HG03521 (cell line): Measurements from ENCODE around the gene DBET.
"Not testable (repeated sequence)": the region's sequence is repeated elsewhere in the genome, so short reads cannot be mapped to it uniquely, and the experiment has no call there.

Experiments used
- ATAC-seq: cut with Tn5 transposase; IDR thresholded peaks from one replicate; pipeline ENCODE4 v1.9.1; 2021; ENCODE audit warnings: mild to moderate bottlenecking, moderate library complexity; ENCODE audit not compliant: unreplicated experiment

The DBET gene

DNA sequence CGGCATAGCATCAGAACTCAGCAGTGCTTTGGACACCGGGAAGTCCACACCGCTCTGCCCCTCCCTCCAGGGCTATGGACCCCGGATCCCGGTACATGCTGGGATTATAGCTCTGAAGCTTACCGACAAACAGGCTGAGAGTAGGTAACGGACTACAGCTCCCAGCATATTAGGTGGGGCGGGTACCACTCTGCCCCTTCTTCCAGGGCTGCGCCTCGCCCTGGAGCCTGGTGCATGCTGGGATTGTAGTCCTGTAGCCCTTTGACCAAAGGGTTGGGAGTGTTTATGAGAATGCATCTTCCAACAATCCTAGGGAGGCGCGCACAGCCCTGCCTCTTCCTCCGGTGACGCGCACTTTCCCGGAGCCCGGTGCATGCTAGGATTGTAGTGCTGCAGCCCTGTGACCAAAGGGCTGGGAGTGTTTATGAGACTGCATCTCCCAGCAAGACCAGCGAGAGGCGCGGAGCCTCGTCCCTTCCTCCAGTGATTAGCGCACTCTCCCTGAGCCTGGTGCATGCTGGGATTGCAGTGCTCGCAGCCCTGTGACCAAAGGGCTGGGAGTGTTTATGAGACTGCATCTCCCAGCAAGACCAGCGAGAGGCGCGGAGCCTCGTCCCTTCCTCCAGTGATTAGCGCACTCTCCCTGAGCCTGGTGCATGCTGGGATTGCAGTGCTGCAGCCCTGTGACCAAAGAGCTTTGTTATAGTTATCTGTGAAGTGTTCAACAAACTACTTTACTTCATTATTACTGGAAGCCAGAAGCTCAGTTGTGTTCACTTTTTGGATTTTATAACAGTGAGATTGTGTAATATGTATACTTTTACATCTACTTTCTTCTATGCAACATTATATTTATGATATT, 14.7 kb upstream of the DBET start:
- not testable (repeated sequence) for ATAC-seq

DNA sequence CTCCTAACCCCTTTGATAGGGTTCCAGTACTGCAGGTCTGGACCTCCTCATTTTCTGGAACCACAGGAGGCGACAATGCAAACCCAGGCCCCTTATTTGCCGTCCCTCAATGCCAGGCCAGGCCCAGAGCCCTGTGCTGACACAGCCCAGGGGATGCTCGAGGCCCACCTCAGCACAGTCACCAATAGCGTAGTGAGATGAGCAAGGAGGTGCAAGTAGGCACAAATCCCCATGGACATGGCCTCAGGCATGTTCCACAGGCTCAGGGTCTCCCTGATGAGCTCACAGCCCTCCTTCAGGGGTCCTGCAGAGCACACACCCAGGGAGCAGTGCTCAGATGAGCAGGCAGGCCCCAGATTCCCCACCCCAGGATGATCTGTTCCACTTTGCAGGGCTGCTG, 5.3 kb upstream of the DBET start:
- ATAC-seq: not testable (repeated sequence)

DNA sequence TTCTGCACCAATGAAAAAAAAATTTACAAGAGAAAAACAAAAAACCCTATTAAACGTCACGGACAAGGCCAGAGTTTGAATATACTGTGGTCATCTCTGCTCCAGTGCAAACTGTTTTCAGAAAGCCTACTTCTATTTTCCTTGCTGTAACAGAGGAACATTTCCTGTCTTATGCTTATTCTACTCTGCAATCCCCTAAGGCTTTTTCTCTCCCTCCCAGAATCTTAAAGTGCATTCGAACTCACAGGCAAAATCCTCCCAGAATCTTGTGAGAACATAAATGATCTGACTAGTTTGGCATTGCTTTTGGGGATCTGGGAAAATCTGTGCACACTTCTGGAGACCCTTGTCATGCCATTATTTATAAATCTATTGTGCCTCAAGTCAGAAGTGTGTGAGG, 503 bp downstream of the DBET start:
- ATAC-seq: not testable (repeated sequence)

DNA sequence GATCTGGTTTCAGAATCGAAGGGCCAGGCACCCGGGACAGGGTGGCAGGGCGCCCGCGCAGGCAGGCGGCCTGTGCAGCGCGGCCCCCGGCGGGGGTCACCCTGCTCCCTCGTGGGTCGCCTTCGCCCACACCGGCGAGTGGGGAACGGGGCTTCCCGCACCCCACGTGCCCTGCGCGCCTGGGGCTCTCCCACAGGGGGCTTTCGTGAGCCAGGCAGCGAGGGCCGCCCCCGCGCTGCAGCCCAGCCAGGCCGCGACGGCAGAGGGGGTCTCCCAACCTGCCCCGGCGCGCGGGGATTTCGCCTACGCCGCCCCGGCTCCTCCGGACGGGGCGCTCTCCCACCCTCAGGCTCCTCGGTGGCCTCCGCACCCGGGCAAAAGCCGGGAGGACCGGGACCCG, 4.0 kb downstream of the DBET start:
- not testable (repeated sequence) for ATAC-seq

DNA sequence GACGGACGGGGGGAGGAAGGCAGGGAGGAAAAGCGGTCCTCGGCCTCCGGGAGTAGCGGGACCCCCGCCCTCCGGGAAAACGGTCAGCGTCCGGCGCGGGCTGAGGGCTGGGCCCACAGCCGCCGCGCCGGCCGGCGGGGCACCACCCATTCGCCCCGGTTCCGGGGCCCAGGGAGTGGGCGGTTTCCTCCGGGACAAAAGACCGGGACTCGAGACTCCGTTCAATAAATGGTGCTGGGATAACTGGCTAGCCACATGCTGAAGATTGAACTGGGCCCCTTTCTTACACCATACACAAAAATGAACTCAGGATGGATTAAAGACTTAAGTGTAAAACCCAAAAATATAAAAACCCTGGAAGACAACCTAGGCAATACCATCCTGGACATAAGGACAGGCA, 28.8 kb downstream of the DBET start:
- not testable (repeated sequence) for ATAC-seq

DNA sequence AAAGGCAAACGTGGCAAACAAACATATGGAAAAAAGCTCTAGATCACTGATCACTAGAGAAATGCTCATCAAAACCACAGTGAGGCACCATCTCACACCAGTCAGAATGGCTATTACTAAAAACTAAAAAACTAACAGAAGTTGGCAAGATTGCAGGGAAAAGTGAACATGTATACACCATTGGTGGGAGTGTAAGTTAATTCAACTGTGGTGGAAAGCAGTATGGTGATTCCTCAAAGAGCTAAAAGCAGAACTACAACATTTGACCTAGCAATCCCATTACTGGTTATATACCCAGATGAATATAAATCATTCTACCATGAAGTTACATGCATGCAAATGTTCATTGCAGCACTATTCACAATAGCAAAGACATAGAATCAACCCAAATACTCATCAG, 29.7 kb downstream of the DBET start:
- not testable (repeated sequence) for ATAC-seq

DNA sequence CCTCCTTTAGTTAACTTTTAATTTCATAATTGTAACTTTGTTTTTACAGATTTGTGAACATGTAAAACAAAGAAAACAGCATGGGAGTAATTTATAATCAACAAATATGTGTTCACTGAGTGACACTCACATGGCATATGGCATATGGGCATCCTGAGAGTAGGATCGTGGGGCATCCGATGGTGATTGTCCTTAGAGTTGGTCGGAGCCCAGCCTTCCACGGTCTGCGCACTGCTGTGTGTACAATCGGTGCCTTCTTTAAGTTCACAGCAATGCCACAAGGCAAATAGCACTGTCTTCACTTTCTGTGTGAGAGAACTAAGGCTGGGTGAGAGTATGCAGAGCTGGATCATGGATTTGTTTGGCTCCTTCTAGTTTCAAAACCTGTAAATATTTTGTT, 31.0 kb downstream of the DBET start:
- ATAC-seq: not testable (repeated sequence)

DNA sequence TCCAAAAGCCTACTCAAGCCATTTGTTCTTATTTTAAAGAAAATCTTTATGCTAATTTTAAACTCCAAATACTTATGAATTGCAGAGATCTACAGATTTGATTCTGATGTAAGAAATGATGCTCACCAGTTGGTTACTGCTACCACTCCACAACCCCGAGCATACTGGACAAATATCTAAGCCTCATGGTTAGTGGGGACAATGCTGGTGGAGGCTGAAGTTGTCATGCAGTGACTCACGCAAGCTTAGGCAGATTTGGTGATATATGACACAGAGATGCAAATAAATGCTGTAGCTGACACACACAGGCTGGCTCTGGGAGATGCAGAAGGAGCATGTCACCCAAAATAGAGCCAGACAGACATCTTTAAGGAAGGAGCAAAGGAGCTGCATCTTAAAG, 35.3 kb downstream of the DBET start:
- not testable (repeated sequence) for ATAC-seq

DNA sequence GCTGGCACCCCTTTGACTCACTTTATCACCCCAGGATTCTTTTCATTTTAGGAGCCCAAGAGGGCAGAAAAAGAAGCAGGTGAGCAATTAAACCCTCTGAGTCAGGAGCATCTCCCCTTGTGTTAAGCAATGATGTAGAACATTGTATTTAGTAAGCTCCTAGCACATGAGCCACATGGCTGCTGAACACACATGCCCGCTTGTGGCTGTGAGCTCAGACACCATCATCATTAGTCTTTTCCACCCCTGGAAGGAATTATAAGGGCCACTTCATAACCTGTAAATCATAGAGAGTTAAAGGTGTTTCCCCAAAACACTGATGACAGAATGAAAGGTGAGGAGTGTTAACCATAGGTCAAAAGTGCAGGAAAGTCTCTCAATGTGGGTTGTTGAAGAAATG, 37.2 kb downstream of the DBET start:
- not testable (repeated sequence) for ATAC-seq

DNA sequence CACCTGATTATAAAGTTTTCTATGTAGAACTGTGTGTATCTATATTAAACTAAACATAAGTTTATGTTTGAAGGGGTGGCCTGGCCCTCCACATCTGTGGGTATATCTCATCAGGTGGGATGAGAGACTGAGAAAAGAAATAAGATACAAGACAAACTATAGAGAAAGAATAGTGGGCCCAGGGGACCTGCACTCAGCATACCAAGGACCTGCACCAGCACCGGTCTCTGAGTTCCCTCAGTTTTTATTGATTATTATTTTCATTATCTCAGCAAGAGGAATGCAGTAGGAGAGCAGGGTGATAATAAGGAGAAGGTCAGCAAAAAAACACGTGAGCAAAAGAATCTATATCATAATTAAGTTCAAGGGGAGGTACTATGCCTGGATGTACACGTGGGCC, 41.9 kb downstream of the DBET start:
- not testable (repeated sequence) for ATAC-seq

DNA sequence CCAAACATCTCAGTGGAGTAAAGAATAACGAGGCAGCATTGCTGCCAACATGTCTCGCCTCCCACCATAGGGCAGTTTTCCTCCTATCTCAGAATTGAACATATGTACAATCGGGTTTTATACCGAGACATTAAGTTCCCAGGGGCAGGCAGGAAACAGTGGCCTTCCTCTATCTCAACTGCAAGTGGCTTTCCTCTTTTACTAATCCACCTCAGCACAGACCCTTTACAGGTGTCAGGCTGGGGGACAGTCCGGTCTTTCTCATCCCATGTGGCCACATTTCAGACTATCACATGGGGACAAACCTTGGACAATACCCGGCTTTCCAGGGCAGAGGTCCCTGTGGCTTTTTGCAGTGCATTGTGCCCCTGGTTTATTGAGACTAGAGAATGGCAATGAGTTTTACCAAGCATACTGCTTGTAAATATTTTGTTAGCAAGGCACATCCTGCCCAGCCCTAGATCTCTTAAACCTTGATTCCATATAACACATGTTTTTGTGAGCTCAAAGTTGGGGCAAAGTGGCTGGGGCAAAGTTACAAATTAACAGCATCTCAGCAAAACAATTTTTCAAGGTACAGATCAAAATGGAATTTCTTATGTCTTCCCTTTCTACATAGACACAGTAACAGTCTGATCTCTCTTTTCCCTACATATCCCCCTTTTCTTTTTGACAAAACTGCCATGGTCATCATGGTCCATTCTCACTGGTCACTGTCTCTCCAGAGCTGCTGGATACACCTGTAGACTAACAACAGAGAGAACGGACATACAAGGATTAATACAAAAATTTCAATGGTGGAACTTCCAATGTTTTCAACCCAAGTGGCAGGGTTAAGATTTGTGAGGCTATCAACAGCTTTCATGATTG, 42.5 kb downstream of the DBET start:
- not testable (repeated sequence) for ATAC-seq

DNA sequence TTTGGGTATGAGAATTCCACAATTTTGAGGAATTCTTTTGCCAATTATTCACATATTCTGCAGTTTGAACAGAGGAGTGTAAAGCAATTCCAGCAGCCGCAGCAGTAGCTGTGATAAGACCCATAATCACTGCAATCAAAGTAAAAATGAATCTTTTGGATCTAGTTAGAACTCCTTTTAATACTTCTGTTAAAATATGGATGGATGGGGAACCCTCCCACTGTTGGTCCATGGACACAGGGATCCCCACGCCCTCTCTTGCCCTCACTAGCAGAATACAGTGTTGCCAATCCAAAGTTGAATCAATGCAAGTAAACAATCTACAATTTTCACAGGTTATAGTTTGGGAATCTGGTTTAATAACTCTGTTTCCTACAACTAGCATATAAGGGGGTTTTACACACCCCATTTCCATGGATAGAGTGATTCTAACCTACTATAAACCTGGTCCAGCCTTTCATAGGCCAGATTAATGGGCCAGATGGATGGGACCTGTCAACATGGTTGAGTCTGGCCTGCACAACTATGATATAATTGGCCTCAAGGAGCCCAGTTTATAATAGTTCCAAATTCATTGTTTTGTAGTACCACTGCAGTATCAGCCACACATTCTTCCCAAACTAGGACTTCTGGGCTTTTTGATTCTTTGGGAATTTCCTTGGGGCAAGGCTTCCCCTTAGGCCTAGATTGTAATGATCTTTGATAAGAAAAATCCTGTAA, 43.6 kb downstream of the DBET start:
- not testable (repeated sequence) for ATAC-seq

DNA sequence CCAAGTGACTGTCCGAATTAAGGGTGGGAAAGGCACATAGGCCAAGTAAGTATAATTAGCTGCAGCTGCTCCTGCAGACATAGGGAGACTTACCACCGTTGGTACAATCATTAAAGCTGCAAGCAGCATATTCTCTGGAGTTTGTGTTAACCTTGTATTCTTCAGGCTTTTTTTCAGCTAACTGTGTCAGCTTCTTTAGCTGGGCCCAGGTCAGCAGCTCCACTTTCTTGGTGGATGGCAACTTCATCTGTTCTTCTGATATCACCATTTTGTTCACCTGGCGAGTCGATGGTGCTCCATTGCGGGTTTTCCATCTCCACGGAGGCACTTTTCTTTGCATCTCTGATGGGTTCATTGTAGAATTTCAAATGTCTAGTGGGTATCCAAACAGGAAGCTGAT, 44.5 kb downstream of the DBET start:
- not testable (repeated sequence) for ATAC-seq

DNA sequence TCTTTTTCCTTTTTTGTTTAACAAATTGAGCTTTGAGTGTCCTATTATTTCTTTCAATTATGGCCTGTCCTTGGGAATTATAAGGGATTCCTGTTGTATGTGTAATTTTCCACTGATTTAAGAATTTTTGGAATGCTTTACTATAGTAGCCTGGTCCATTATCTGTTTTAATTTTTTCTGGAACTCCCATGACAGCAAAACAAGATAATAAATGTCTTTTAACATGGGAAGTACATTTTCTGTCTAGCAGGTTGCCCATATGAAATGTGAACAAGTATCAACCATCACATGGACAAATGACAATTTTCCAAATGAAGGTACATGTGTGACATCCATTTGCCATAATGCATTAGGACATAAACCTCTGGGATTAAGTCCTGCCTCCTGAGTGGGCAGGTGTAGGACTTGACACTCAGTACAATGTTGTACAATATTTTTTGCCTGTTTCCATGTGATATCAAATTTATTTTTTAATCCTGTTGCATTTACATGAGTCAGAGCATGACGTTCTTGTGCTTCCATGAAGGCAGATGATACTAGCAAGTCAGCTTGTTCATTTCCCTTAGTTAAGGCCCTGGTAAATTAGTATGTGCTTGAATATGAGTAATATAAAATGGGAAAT, 45.2 kb downstream of the DBET start:
- ATAC-seq: not testable (repeated sequence)

DNA sequence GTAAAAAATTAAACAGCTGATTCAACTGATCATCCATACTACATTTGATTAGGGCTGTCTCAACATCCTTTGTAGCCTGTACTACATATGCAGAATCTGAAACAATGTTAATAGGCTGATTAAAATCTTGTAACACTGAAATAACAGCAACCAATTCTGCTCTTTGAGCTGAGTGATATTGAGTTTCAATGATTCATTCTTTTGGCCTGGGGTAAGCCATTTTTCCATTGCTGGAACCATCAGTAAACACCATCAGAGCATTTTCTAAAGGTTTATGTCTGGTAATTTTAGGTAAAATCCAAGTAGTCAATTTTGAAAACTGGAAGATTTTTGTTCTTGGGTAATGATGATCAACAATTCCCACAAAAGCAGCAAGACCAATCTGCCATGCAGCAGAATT, 45.7 kb downstream of the DBET start:
- ATAC-seq: not testable (repeated sequence)

DNA sequence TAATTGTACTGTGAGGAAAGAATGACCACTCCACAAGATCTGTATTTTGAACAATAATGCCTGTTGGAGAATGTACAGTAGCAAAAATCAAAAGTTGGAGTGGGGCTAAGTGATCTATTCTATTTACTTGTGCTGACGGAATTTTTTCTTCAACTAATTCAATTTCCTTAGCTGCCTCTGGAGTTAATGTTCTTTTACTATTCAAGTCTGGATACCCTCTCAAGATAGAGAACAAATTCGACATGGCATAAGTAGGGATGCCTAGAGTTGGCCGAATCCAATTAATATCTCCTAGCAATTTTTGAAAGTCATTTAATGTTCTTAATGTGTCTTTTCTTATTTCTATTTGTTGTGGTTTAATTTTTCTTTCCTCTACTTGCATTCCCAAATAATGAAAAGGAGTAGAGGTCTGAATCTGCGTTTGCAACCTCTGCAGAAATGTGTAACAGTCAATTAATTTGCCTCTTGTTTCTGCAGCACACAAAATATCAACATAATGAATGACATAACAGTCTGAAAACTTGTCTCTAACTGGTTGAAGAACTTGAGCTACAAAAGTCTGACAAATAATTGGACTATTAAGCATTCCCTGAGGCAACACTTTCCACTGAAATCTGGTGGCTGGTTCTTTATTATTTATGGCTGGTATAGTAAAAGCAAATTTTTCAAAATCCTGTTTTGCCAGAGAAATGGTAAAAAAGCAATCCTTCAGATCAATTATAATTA, 46.4 kb downstream of the DBET start:
- not testable (repeated sequence) for ATAC-seq

DNA sequence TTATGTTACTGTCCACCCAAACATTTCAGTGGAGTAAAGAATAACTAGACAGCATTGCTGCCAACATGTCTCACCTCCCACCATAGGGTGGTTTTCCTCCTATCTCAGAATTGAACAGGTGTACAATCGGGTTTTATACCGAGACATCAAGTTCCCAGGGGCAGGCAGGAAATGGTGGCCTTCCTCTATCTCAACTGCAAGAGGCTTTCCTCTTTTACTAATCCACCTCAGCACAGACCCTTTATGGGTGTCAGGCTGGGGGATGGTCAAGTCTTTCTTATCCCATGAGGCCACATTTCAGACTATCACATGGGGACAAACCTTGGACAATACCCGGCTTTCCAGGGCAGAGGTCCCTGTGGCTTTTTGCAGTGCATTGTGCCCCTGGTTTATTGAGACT, 48.6 kb downstream of the DBET start:
- not testable (repeated sequence) for ATAC-seq

DNA sequence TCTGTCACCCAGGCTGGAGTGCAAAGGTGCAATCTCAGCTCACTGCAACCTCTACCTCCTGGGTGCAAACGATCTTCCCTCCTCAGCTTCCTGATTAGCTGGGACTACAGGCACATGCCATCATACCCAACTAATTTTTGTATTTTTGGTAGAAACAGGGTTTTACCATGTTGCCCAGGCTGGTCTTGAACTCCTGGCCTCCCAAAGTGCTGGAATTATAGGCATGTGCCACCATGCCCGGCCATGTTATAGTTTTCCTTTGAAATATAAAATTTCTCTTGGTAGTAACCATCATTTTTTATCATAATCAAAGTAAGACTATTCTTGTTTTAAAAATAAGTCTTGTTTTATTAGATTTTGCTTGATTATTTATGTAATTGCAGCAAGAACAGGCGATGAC, 50.7 kb downstream of the DBET start:
- not testable (repeated sequence) for ATAC-seq
